DMS 273 (cell line): ENCODE results near the gene PAX1.

ENCODE experiments used
- DNase-seq: peaks from one replicate; lab custom pipeline; 2025; ENCODE audit not compliant: unreplicated experiment; lab: John Stamatoyannopoulos, UW

PAX1 gene

GRCh38 chr20:21705575-21706260, at the start of gene PAX1:
Gene PAX1 (plus strand): TSS chr20:21705664. CDS start chr20:21705713, 49 bp downstream.
- peak; percentile 64 for DNase-seq

- DNase-seq = no peak
These were observed 49.0 kb upstream of the PAX1 start for GRCh38 chr20:21656308-21657067.

- DNase-seq = no peak
These were observed 43.9 kb upstream of the PAX1 start for GRCh38 chr20:21661488-21662055.

- DNase-seq = no peak
These were observed 42.0 kb upstream of the PAX1 start for GRCh38 chr20:21663465-21663864.

GRCh38 chr20:21665687-21666446, 39.6 kb upstream of the PAX1 start:
- no peak for DNase-seq

GRCh38 chr20:21670126-21670525, 35.3 kb upstream of the PAX1 start:
- DNase-seq = no peak

GRCh38 chr20:21670981-21671380, 34.5 kb upstream of the PAX1 start:
- no peak for DNase-seq

GRCh38 chr20:21677261-21677660, 28.2 kb upstream of the PAX1 start:
- DNase-seq = no peak

GRCh38 chr20:21677781-21678180, 27.7 kb upstream of the PAX1 start:
- DNase-seq = no peak

GRCh38 chr20:21681234-21681921, 24.1 kb upstream of the PAX1 start:
- DNase-seq = no peak

GRCh38 chr20:21681922-21682318, 23.5 kb upstream of the PAX1 start:
- no peak for DNase-seq

- DNase-seq = peak; percentile 34
These were observed 22.9 kb upstream of the PAX1 start for GRCh38 chr20:21682521-21682954.

GRCh38 chr20:21684671-21685070, 20.8 kb upstream of the PAX1 start:
- DNase-seq = no peak

GRCh38 chr20:21685981-21686380, 19.5 kb upstream of the PAX1 start:
- DNase-seq = no peak

- DNase-seq = peak; percentile 50
These were observed 12.1 kb upstream of the PAX1 start for GRCh38 chr20:21693322-21693721.

- no peak for DNase-seq
These were observed 6.8 kb upstream of the PAX1 start for GRCh38 chr20:21698494-21699215.

- DNase-seq = no peak
These were observed 6.3 kb upstream of the PAX1 start for GRCh38 chr20:21699216-21699508.

GRCh38 chr20:21701171-21701876, 4.1 kb upstream of the PAX1 start:
- DNase-seq = no peak

GRCh38 chr20:21702016-21702415, 3.4 kb upstream of the PAX1 start:
- DNase-seq = no peak
